GM12801 (cell line): ENCODE measurements around the gene PDSS1.

Experiments
- CTCF ChIP-seq: IDR thresholded peaks from one replicate; pipeline ENCODE4 v1.5.1; 2011; ENCODE audit warnings: control low read depth; ENCODE audit not compliant: insufficient read length; ENCODE audit errors: extremely low read depth

Gene PDSS1

GRCh38 chr10:26725837-26726727 lies 28.6 kb downstream of the PDSS1 start:
- TF ChIP-seq CTCF: peak; percentile 53

DNA sequence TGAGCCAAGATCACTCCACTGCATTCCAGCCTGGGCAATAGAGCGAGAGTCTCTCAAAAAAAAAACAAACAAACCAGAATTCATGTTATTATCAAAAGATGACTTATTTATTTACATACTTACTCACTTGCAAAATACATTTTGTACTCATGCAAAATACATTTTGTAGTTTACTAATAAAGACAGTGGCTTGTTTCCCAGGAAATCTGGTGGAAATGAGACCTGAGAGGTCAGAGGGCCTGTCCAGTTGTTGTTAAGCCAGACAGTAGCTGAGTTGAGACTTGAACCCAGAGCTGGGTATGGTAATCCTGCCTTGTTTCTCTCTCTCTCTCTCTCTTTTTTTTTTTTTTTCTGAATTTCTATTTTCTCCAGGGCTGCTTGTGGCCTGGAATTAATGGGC lies 29.5 kb downstream of the PDSS1 start:
- TF ChIP-seq CTCF: no peak

GRCh38 chr10:26728957-26729356 lies 31.5 kb downstream of the PDSS1 start:
- no peak for TF ChIP-seq CTCF

GRCh38 chr10:26729395-26729794 lies 31.9 kb downstream of the PDSS1 start:
- TF ChIP-seq CTCF: no peak

- TF ChIP-seq CTCF: no peak
These were observed 33.1 kb downstream of the PDSS1 start for GRCh38 chr10:26730552-26730951.

DNA sequence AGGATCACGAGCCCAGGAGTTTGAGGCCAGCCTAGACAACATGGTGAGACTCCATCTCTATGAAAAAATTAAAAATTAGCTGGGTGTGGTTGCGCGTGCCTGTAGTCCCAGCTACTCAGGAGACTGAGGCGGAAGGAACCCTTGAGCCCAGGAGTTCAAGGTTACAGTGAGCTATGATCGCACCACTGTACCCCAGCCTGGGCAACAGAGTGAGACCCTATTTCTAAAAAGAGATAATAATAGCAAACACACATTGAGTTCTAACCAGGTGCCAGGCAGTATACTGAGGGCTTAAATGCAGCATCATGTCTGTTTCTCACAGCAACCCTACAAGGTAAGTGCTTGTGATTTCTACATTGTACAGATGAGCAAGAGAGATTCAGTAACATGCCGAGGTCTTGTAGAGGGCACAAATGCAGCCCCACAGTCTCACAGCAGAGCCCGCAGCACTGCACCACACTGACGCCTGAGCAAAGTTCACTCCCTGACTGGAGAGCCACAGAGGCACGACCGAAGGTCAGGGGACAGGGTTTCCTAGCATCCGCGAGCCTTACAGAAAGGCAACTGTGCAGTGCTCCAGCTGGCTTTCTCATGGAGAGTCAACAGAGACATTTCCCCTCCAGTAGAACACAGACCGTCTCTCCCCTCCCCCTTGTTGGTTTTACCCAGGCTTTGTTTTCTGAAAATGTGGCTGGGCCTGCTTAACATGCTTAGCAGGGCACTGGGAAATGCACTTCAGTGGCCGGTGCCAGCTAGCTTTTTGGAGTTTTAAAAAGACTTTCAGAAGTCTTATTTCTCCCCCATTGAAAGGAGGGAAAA lies 36.5 kb downstream of the PDSS1 start:
- TF ChIP-seq CTCF: no peak

GRCh38 chr10:26735435-26735834 lies 37.9 kb downstream of the PDSS1 start:
- TF ChIP-seq CTCF: no peak
